CD8-positive, alpha-beta memory T cell (primary cell): ENCODE results near the gene CCDC83. TPM values are rescaled to one million over a fixed set of nuclear protein-coding genes. Genes with fewer than 3 reads are reported as not detected.

Experiments used
- CTCF ChIA-PET: fragments of 350-600 bp; sonication (Branson Sonifier 250); formaldehyde crosslinking; loops from one replicate; lab custom pipeline; 2021; ENCODE audit warnings: antibody characterized with exemption; lab: Charles Lee
- POLR2A ChIA-PET: fragments of 350-600 bp; sonication (Branson Sonifier 250); formaldehyde crosslinking; loops from one replicate; lab custom pipeline; 2021; ENCODE audit warnings: antibody characterized with exemption; lab: Charles Lee
- DNase-seq, 5 donors: peaks; one replicate each; pipeline versions ENCODE4 v3.0.0 to v3.0.0-alpha.2; 2020 to 2022; ENCODE audit warnings: mixed read lengths in 1 of 5
- H3K27ac ChIP-seq: one replicate; pipeline ENCODE4 v1.7.0; 2013; ENCODE audit warnings: low read depth, mild to moderate bottlenecking, low read length, moderate library complexity
- H3K27me3 ChIP-seq: 2 replicates; pipeline ENCODE4 v1.7.0; 2013; ENCODE audit warnings: low read length, mild to moderate bottlenecking; ENCODE audit not compliant: insufficient read depth, poor library complexity, severe bottlenecking
- H3K36me3 ChIP-seq: 2 replicates; pipeline ENCODE4 v1.7.0; 2013; ENCODE audit warnings: mild to moderate bottlenecking, low read length, moderate library complexity; ENCODE audit not compliant: insufficient read depth
- H3K4me1 ChIP-seq: 2 replicates; pipeline ENCODE4 v1.7.0; 2013; ENCODE audit warnings: mild to moderate bottlenecking, low read length, moderate library complexity; ENCODE audit not compliant: insufficient read depth
- H3K4me3 ChIP-seq: 2 replicates; pipeline ENCODE4 v1.7.0; 2013; ENCODE audit warnings: mild to moderate bottlenecking, low read length
- H3K9me3 ChIP-seq: 2 replicates; pipeline ENCODE4 v1.7.0; 2013; ENCODE audit warnings: mild to moderate bottlenecking, low read length
- H3K27ac Mint-ChIP-seq, 8 donors: one replicate each; pipeline ENCODE4 v1.8.0; 2020 to 2021; ENCODE audit warnings: mixed read lengths in 8 of 8, mild to moderate bottlenecking in 6 of 8, inconsistent platforms in 3 of 8, moderate library complexity in 3 of 8
- H3K27me3 Mint-ChIP-seq, 2 donors: one replicate each; pipeline ENCODE4 v1.8.0; 2020 to 2021; ENCODE audit warnings: mixed read lengths in 2 of 2, mild to moderate bottlenecking in 1 of 2, moderate library complexity in 1 of 2
- H3K36me3 Mint-ChIP-seq, 3 donors: one replicate each; pipeline ENCODE4 v1.8.0; 2020 to 2021; ENCODE audit warnings: mixed read lengths in 3 of 3, inconsistent platforms in 1 of 3, mild to moderate bottlenecking in 1 of 3
- H3K4me1 Mint-ChIP-seq, 3 donors: one replicate each; pipeline ENCODE4 v1.8.0; 2020 to 2021; ENCODE audit warnings: mixed read lengths in 3 of 3, inconsistent platforms in 1 of 3, mild to moderate bottlenecking in 1 of 3
- H3K4me3 Mint-ChIP-seq, 7 donors: one replicate each; pipeline ENCODE4 v1.8.0; 2020 to 2021; ENCODE audit warnings: mixed read lengths in 7 of 7, mild to moderate bottlenecking in 6 of 7, moderate library complexity in 4 of 7, inconsistent platforms in 2 of 7
- H3K9me3 Mint-ChIP-seq, 5 donors: one replicate each; pipeline ENCODE4 v1.8.0; 2020 to 2022; ENCODE audit warnings: mixed read lengths in 5 of 5, mild to moderate bottlenecking in 3 of 5, moderate library complexity in 2 of 5, inconsistent platforms in 1 of 5
- polyA plus RNA-seq: library from polyadenylated mRNA; unstranded; fragments of 300-500 nt; fragmentation: Illumina TruSeq; gene quantifications from one replicate; pipeline ENCODE4 v1.2.3, GENCODE V29; 2021
- total RNA-seq, 2 experiments: library from RNA; stranded (reverse); gene quantifications; one replicate each; pipeline ENCODE4 v1.2.3, GENCODE V29; 2021

The CCDC83 gene
- total RNA-seq (not detected), polyA plus RNA-seq (not detected)

DNA sequence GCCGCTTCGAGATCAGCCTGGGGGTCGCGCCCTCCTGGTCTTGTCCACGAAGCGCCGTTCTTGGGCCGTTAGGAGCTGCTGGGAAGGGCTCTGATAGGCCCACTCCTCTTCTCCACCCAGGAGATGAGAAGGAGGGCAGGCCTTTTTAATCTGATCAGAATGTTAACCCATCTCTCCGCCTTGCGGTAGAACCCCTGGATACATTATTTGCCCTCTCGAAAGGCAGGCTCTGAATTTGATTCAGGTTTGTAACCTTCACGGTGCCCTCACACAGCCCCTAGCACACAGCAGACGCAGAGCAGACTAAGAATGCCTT lies at the start of gene CCDC83:
Gene CCDC83, plus strand, starts transcription at position 43 of the 316 bp plus-strand sequence. CDS start 9,741 bp downstream, outside the sequence.
- no peaks in the 10 kb centered on the region for H3K9me3 Mint-ChIP-seq
- no peaks in the 10 kb centered on the region for H3K9me3 ChIP-seq
- ChIA-PET POLR2A (interaction anchor here (0.6 to 1.4 kb wide), 6 partner anchors 27 to 338 kb away, joined by 3 to 12 read pairs (median 4); partner anchors contain the start of genes TMEM126A and TMEM126B), CTCF (interaction anchor here (0.7 to 2.2 kb wide), 55 partner anchors 9 to 753 kb away, joined by 3 to 28 read pairs (median 5); partner anchors contain the start of genes CREBZF, HIKESHI and SYTL2)
- no peaks in the 10 kb centered on the region for H3K27me3 Mint-ChIP-seq
- peaks cover 9 to 15% (median 11%) of the 10 kb centered on the region in 3 donors for H3K4me1 Mint-ChIP-seq
- H3K27ac ChIP-seq, result peak within 1 kb of the TSS; percentile 78
- H3K27me3 ChIP-seq, result no peaks in the 10 kb centered on the region
- no peaks in the 10 kb centered on the region for H3K36me3 ChIP-seq
- peak within 1 kb of the TSS; percentile 85 to 95 (median 94) for H3K27ac Mint-ChIP-seq
- peak within 1 kb of the TSS; percentile 82 to 94 (median 90) for H3K4me3 Mint-ChIP-seq
- DNase-seq, result no peak
- peak within 1 kb of the TSS; percentile 83 for H3K4me3 ChIP-seq
- peaks cover 0 to 2% (median under 1%) of the 10 kb centered on the region in 3 donors for H3K36me3 Mint-ChIP-seq
- H3K4me1 ChIP-seq, result peaks cover 9% of the 10 kb centered on the region

- Mint-ChIP-seq H3K27me3 (peaks cover 0 to 1% of the 10 kb centered on the region in 2 donors), H3K9me3 (no peaks in the 10 kb centered on the region), H3K4me3 (peak overlapping the region in 1 of 7 donors; percentile 0), H3K4me1 (peaks cover 74 to 91% (median 87%) of the 10 kb centered on the region in 3 donors), H3K27ac (peak overlapping the region in 1 of 8 donors; percentile 63), H3K36me3 (peaks cover 12 to 15% (median 13%) of the 10 kb centered on the region in 3 donors)
- H3K4me3 ChIP-seq, result no peak overlapping the region
- no peak for DNase-seq
- no peaks in the 10 kb centered on the region for H3K36me3 ChIP-seq
- H3K9me3 ChIP-seq, result no peaks in the 10 kb centered on the region
- no peak overlapping the region for H3K27ac ChIP-seq
- ChIA-PET CTCF (no interaction called here), POLR2A (no interaction called here)
- H3K4me1 ChIP-seq, result peaks cover 19% of the 10 kb centered on the region
- H3K27me3 ChIP-seq, result no peaks in the 10 kb centered on the region
These were observed 49.8 kb upstream of the CCDC83 start for GRCh38 chr11:85805387-85805786.

DNA sequence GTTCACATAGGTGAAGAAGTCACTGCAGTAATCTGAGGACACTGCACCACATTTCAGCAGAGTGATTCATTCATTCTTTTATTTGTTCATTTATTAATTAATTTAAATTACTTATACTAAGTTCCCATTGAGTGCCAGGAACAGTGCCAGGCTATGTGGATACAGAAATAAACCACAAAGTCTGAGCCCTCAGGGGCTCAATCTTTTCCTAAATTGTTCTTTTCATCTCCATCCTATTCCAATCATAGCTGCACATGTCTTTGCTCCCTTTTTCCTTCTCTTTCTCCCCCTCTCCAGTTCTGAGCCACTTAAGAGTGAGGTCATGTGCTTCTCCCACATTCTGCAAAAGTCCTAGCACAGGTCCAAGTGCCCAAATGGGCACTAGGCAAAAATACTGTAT lies 49.2 kb upstream of the CCDC83 start:
- Mint-ChIP-seq H3K4me3 (no peak overlapping the region), H3K9me3 (no peaks in the 10 kb centered on the region), H3K36me3 (peaks cover 6 to 15% (median 14%) of the 10 kb centered on the region in 3 donors), H3K4me1 (peaks cover 68 to 85% (median 82%) of the 10 kb centered on the region in 3 donors), H3K27ac (peak overlapping the region in 4 of 8 donors; percentile 23 to 75 (median 65)), H3K27me3 (peaks cover 0 to 1% of the 10 kb centered on the region in 2 donors)
- DNase-seq, result no peak
- H3K27me3 ChIP-seq, result no peaks in the 10 kb centered on the region
- no peak overlapping the region for H3K27ac ChIP-seq
- H3K4me3 ChIP-seq, result no peak overlapping the region
- ChIA-PET CTCF (no interaction called here), POLR2A (no interaction called here)
- no peaks in the 10 kb centered on the region for H3K9me3 ChIP-seq
- H3K36me3 ChIP-seq, result no peaks in the 10 kb centered on the region
- H3K4me1 ChIP-seq, result peaks cover 21% of the 10 kb centered on the region

GRCh38 chr11:85806876-85807275 lies 48.3 kb upstream of the CCDC83 start:
- no peak for DNase-seq
- Histone ChIP-seq H3K9me3 (no peaks in the 10 kb centered on the region), H3K4me1 (peaks cover 26% of the 10 kb centered on the region), H3K27ac (no peak overlapping the region), H3K4me3 (no peak overlapping the region), H3K36me3 (no peaks in the 10 kb centered on the region), H3K27me3 (no peaks in the 10 kb centered on the region)
- H3K36me3 Mint-ChIP-seq, result peaks cover 0 to 12% (median 12%) of the 10 kb centered on the region in 3 donors
- ChIA-PET CTCF (no interaction called here), POLR2A (no interaction called here)
- H3K4me1 Mint-ChIP-seq, result peaks cover 68 to 83% (median 81%) of the 10 kb centered on the region in 3 donors
- peaks cover 0 to 1% of the 10 kb centered on the region in 2 donors for H3K27me3 Mint-ChIP-seq
- no peaks in the 10 kb centered on the region for H3K9me3 Mint-ChIP-seq
- H3K4me3 Mint-ChIP-seq, result peak overlapping the region in 2 of 7 donors; percentile 10 to 51
- H3K27ac Mint-ChIP-seq, result peak overlapping the region in 3 of 8 donors; percentile 14 to 43 (median 24)

DNA sequence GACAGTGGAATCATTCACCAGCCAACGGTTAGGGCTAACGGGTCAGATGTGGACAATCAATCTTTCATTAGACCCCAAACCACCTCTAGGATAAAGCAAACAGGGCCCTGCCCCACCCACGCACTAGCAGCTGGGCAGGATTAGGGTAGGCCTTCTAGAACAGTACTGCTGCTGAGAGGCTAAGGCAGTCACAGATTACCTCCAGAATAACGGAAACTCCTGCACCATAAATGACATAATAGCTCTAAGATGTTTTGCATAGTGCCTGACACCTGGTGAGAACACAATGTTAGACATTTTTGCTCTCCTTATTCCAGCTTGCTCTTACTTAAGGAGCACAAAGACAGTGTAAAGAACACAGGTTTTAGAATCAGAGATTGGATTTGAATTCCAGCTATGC lies 46.0 kb upstream of the CCDC83 start:
- Mint-ChIP-seq H3K4me3 (peak overlapping the region; percentile 93 to 97 (median 94)), H3K27ac (peak overlapping the region; percentile 86 to 98 (median 96)), H3K9me3 (no peaks in the 10 kb centered on the region), H3K27me3 (peaks cover 0 to 1% of the 10 kb centered on the region in 2 donors), H3K36me3 (peaks cover 0 to 7% (median 5%) of the 10 kb centered on the region in 3 donors), H3K4me1 (peaks cover 63 to 80% (median 76%) of the 10 kb centered on the region in 3 donors)
- H3K4me3 ChIP-seq, result peak overlapping the region; percentile 77
- POLR2A ChIA-PET, result interaction anchor here (0.8 to 1.4 kb wide), 3 partner anchors 15 to 181 kb away, joined by 4 to 7 read pairs (median 4); partner anchors contain the start of gene TMEM126B
- H3K27me3 ChIP-seq, result no peaks in the 10 kb centered on the region
- CTCF ChIA-PET, result interaction anchor here (0.7 to 2.5 kb wide), 9 partner anchors 8 to 117 kb away, joined by 3 to 11 read pairs (median 7); partner anchors contain the start of gene CCDC83
- H3K4me1 ChIP-seq, result peaks cover 26% of the 10 kb centered on the region
- no peaks in the 10 kb centered on the region for H3K9me3 ChIP-seq
- H3K36me3 ChIP-seq, result no peaks in the 10 kb centered on the region
- no peak overlapping the region for H3K27ac ChIP-seq
- peak in 3 of 5 donors; percentile 3 to 55 (median 40) for DNase-seq

- peak; percentile 18 to 63 (median 24) for DNase-seq
- Histone ChIP-seq H3K27me3 (no peaks in the 10 kb centered on the region), H3K36me3 (no peaks in the 10 kb centered on the region), H3K4me1 (peaks cover 26% of the 10 kb centered on the region), H3K27ac (peak overlapping the region; percentile 51), H3K4me3 (peak overlapping the region; percentile 77), H3K9me3 (no peaks in the 10 kb centered on the region)
- peak overlapping the region; percentile 86 to 98 (median 96) for H3K27ac Mint-ChIP-seq
- POLR2A ChIA-PET, result interaction anchor here (0.8 to 1.4 kb wide), 4 partner anchors 14 to 182 kb away, joined by 3 to 7 read pairs (median 4); partner anchors contain the start of genes TMEM126A and TMEM126B
- H3K9me3 Mint-ChIP-seq, result no peaks in the 10 kb centered on the region
- peak overlapping the region; percentile 93 to 97 (median 94) for H3K4me3 Mint-ChIP-seq
- H3K4me1 Mint-ChIP-seq, result peaks cover 57 to 73% (median 69%) of the 10 kb centered on the region in 3 donors
- H3K36me3 Mint-ChIP-seq, result peaks cover 0 to 7% (median 2%) of the 10 kb centered on the region in 3 donors
- CTCF ChIA-PET, result interaction anchor here (0.7 to 2.5 kb wide), 10 partner anchors 9 to 117 kb away, joined by 3 to 11 read pairs (median 6); partner anchors contain the start of gene CCDC83
- H3K27me3 Mint-ChIP-seq, result peaks cover 0 to 1% of the 10 kb centered on the region in 2 donors
These were observed 45.3 kb upstream of the CCDC83 start for GRCh38 chr11:85809863-85810262.

DNA sequence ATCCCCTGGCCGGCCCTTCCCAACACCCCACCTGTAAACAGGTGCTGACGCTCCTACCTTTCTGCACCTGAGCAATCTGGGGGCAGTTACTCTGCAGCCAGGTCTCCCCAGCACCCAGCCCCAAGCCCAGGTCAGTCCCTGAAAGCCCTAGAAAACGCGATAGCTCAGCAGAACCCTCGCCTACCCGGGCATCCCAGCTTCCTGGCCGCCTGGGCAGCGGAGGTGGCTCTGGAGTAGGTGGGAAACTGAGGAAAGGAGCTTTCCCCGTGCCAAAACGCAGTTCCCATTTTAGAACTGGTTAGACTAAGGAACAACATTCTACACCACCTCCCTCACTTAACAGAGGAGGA lies 44.7 kb upstream of the CCDC83 start:
- Mint-ChIP-seq H3K27ac (peak overlapping the region; percentile 86 to 98 (median 96)), H3K9me3 (no peaks in the 10 kb centered on the region), H3K4me3 (peak overlapping the region; percentile 93 to 97 (median 94)), H3K36me3 (peaks cover 0 to 7% (median 2%) of the 10 kb centered on the region in 3 donors), H3K27me3 (peaks cover 0 to 1% of the 10 kb centered on the region in 2 donors), H3K4me1 (peaks cover 50 to 69% (median 65%) of the 10 kb centered on the region in 3 donors)
- H3K4me1 ChIP-seq, result peaks cover 26% of the 10 kb centered on the region
- H3K36me3 ChIP-seq, result no peaks in the 10 kb centered on the region
- ChIA-PET POLR2A (interaction anchor here (0.6 to 1.4 kb wide), 5 partner anchors 13 to 163 kb away, joined by 3 to 5 read pairs (median 4); partner anchors contain the start of gene TMEM126A), CTCF (interaction anchor here (0.7 to 2.5 kb wide), 9 partner anchors 9 to 118 kb away, joined by 3 to 11 read pairs (median 7); partner anchors contain the start of gene CCDC83)
- no peaks in the 10 kb centered on the region for H3K9me3 ChIP-seq
- no peaks in the 10 kb centered on the region for H3K27me3 ChIP-seq
- peak overlapping the region; percentile 51 for H3K27ac ChIP-seq
- H3K4me3 ChIP-seq, result peak overlapping the region; percentile 77
- no peak for DNase-seq
